ENCODE results near the gene PTCRA.

Gene PTCRA

DNA sequence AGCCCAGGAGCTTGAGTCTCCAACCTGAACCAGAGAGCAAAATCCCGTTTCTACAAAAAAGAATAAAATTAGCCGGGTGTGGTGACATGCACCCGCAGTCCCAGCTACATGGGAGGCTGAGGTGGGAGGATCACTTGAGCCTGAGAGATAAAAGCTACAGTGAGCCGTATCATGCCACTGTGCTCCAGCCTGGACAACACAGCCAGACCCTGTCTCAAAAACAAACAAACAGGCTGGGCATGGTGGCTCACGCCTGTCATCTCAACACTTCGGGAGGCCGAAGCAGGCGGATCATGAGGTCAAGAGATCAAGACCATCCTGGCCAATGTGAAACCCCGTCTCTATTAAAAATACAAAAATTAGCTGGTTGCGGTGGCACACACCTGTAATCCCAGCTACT is 11.4 kb upstream of the PTCRA start:
- H3K4me3 ChIP-seq (ENCODE audit: low read depth, low read length), result no peak overlapping the region
- TF ChIP-seq POLR2A (IDR thresholded peaks at IDR 0.05; ENCODE audit: extremely low read depth, insufficient read length) (no peak), MYC (IDR thresholded peaks at IDR 0.05; ENCODE audit: low read depth, low read length) (no peak)
- TF ChIP-seq, protein P1, sequence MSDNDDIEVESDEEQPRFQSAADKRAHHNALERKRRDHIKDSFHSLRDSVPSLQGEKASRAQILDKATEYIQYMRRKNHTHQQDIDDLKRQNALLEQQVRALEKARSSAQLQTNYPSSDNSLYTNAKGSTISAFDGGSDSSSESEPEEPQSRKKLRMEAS (IDR thresholded peaks at IDR 0.05; ENCODE audit: low read depth, low read length), result no peak
- no peak for DNase-seq (ENCODE audit: low read depth)

DNA sequence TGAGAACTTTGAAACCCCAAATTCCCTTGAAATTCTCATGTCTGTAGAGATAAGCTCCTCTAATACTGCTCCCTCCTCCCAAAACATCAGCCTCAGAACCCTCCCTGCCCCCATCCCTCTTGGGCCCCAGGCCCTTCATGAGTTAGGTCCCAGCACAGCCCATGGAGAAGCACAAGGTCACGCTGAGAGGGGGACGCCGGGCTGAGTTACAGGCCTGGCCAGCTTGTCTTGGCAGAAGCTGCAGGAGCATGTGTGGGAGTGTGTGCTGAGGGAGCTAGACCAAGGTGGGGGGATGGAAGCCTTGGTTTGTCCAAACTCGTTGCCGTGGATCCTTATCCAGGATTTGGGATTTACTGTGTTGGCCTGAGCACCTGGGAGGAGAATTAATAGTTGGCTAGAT is 8.5 kb upstream of the PTCRA start:
- H3K4me3 ChIP-seq (ENCODE audit: low read depth, low read length), result no peak overlapping the region
- DNase-seq (ENCODE audit: low read depth), result no peak
- TF ChIP-seq, protein P2, sequence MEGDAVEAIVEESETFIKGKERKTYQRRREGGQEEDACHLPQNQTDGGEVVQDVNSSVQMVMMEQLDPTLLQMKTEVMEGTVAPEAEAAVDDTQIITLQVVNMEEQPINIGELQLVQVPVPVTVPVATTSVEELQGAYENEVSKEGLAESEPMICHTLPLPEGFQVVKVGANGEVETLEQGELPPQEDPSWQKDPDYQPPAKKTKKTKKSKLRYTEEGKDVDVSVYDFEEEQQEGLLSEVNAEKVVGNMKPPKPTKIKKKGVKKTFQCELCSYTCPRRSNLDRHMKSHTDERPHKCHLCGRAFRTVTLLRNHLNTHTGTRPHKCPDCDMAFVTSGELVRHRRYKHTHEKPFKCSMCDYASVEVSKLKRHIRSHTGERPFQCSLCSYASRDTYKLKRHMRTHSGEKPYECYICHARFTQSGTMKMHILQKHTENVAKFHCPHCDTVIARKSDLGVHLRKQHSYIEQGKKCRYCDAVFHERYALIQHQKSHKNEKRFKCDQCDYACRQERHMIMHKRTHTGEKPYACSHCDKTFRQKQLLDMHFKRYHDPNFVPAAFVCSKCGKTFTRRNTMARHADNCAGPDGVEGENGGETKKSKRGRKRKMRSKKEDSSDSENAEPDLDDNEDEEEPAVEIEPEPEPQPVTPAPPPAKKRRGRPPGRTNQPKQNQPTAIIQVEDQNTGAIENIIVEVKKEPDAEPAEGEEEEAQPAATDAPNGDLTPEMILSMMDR (IDR thresholded peaks at IDR 0.05; ENCODE audit: low read depth, low read length), result no peak
- TF ChIP-seq POLR2A (IDR thresholded peaks at IDR 0.05; ENCODE audit: extremely low read depth, insufficient read length), result no peak
- no peak for TF ChIP-seq MYC (IDR thresholded peaks at IDR 0.05; ENCODE audit: low read depth, low read length)
- TF ChIP-seq, protein P1 (IDR thresholded peaks at IDR 0.05; ENCODE audit: low read depth, low read length), result no peak

DNA sequence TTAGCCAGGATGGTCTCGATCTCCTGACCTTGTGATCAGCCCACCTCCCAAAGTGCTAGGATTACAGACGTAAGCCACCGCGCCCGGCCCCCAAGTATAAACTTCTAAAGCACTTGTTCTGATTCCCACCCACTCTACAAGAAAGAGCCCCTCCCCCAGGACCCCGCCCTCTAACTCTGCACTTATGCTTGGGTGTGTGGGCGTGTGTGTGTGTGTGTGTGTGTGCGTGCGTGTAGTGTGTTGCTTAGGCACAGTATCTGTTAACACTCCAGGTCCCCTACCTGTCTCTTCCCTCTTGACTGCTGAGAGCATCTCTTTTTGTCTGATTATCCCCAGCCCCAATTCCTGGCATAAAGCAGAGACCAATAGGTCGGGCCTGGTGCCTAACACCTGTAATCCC is 6.0 kb upstream of the PTCRA start:
- no peak for DNase-seq (ENCODE audit: low read depth)
- TF ChIP-seq POLR2A (IDR thresholded peaks at IDR 0.05; ENCODE audit: extremely low read depth, insufficient read length), result no peak
- TF ChIP-seq, protein P1 (IDR thresholded peaks at IDR 0.05; ENCODE audit: low read depth, low read length), result no peak
- no peak for TF ChIP-seq MYC (IDR thresholded peaks at IDR 0.05; ENCODE audit: low read depth, low read length)
- TF ChIP-seq, protein P2 (IDR thresholded peaks at IDR 0.05; ENCODE audit: low read depth, low read length), result no peak
- no peak overlapping the region for H3K4me3 ChIP-seq (ENCODE audit: low read depth, low read length)

DNA sequence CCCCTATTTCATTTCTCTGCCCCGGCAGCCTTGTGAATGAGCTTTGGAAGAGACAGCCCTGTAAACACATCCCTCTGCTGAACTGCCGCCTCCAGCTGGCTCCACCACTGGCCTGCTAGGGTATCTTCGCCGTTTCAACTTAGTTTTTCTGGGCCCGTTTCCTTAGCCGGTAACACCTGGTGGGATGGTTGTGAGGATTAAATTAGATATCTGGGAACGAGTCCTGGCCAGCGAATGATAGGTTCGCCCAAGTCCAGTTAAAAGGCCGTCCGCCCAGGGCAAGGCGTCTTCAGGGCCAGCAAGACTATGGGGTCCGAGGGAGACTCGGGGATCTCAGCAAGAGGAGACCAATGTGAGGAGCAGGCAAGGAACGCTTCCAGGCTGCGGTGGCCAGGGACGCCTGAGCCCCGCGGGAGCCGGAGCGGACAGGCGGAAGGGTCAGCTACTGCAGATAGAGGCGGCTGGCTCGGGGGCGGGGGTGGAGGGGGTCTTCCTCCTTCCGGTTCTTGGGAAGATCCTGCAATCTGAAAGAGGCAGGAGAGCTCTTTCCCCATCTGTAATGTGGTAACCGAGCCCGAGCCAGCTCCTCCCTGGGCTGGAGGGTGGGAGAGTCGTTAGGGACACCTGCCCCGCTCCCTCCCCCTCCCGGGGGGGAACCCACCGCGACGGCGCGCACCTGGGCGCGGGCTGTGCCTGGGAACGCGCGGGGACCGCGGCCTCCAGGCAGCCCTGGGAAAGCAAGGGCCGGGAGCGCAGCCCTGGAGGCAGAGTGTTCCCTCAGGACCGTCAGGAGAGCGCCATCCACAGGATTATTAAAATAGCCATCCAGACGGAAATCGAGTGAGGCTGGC is 4.5 kb upstream of the PTCRA start:
- no peak overlapping the region for H3K4me3 ChIP-seq (ENCODE audit: low read depth, low read length)
- TF ChIP-seq, protein P2 (IDR thresholded peaks at IDR 0.05; ENCODE audit: low read depth, low read length), result no peak
- TF ChIP-seq, protein P1 (IDR thresholded peaks at IDR 0.05; ENCODE audit: low read depth, low read length), result no peak
- TF ChIP-seq POLR2A (IDR thresholded peaks at IDR 0.05; ENCODE audit: extremely low read depth, insufficient read length) (no peak), MYC (IDR thresholded peaks at IDR 0.05; ENCODE audit: low read depth, low read length) (no peak)
- DNase-seq (ENCODE audit: low read depth), result no peak

DNA sequence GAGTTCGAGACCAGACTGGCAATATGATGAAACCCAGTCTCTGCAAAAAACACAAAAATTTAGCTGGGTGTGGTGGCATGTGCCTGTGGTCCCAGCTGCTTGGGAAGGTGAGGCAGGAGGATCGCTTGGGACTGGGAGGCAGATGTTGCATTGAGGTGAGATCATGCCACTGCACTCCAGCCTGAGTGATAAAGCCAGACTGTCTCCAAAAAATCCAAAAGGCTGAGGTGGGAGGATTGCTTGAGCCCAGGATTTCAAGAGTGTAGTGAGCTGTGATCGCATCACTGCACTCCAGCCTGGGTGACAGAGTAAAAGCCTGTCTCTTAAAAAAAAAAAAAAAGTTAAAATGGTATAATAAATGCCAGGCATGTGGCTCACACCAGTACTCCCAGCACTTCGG is 1.3 kb upstream of the PTCRA start:
- DNase-seq (ENCODE audit: low read depth), result no peak
- no peak overlapping the region for H3K4me3 ChIP-seq (ENCODE audit: low read depth, low read length)
- no peak for TF ChIP-seq POLR2A (IDR thresholded peaks at IDR 0.05; ENCODE audit: extremely low read depth, insufficient read length)
- TF ChIP-seq, protein P2 (IDR thresholded peaks at IDR 0.05; ENCODE audit: low read depth, low read length), result no peak
- TF ChIP-seq MYC (IDR thresholded peaks at IDR 0.05; ENCODE audit: low read depth, low read length), result no peak
- TF ChIP-seq, protein P1 (IDR thresholded peaks at IDR 0.05; ENCODE audit: low read depth, low read length), result no peak

DNA sequence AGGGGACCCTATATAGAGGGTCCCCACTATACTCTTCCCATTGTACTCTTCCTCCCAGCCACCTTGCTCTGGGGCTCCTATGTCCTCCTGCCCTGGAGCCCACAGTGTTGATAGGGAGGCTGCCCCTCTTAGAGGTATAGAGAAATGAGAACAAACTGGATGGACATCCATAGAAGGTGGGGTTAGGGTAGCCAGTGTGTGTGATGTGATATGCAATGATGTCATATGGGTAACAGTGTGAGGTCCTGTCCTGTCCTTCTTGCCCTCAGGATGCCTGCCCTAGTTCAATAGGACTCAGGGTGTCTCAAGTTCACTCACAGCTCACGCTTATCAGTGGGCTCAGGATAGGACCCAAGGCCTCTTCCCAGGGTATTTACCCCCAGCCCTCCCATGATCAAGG is 435 bp downstream of the PTCRA start:
- TF ChIP-seq, protein P2 (IDR thresholded peaks at IDR 0.05; ENCODE audit: low read depth, low read length), result no peak
- TF ChIP-seq MYC (IDR thresholded peaks at IDR 0.05; ENCODE audit: low read depth, low read length), result no peak
- TF ChIP-seq POLR2A (IDR thresholded peaks at IDR 0.05; ENCODE audit: extremely low read depth, insufficient read length), result no peak
- TF ChIP-seq, protein P1 (IDR thresholded peaks at IDR 0.05; ENCODE audit: low read depth, low read length), result no peak
- no peak overlapping the region for H3K4me3 ChIP-seq (ENCODE audit: low read depth, low read length)
- DNase-seq (ENCODE audit: low read depth), result no peak
